ENCODE measurements around the gene VEGFA.

The VEGFA gene

DNA sequence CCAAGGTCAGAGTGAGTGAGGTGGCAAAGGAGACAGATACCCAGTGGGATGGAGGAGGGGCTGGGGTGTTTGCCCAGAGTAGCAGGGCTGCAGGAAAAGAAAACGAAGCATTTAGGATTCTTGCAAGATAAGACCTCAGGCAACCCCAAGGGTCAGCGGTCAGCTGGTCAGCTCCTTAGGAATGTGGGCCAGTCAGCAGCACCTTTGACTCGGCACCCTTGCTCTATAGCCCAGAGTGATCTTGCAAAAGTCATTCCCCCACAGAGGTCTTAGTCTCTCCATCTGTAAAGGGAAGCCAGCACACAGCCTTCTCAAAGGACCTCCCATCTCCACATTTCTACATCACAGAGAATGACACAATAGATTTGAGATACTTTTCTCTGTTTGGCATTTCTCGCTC lies 56.7 kb downstream of the VEGFA start:
- DNase-seq = no peak

DNA sequence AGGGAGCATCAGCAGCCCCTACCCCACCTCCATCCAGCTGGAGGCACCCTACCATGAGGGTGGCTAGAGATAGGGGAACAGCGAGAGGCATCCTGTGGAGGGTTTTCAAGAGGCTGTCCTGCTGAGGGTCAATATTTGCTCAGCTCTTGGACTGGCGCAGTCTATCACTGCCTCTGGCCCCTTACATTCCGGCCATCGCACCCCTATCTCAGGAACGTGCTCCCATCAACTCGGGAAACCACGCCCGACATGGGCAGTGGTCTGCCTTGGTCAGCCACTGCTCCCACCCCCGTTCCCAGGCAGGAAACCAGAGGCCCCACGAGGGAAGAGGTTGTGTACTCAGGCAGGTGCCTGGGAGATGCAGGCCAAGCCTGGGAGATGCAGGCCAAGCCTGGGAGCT lies 57.9 kb downstream of the VEGFA start:
- no peak for DNase-seq

DNA sequence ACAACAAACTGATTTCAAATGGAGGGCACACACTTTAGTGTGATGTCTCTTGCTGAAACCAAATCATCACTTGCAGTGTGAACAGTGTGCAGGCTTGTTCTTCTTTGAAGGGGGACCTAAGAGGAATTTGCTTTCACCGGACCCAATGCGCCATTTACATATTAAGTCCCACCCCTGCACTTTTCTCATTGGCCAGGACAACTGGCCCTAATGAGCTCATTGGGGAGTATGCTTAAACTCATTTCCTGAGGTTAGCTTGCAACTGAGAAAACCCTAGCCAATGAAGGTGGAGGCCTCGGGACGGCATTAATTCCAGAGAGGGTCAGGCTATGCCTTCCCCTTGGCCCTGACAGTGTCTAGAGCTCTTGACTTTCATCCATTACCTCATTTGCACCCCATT lies 58.7 kb downstream of the VEGFA start:
- no peak for DNase-seq

DNA sequence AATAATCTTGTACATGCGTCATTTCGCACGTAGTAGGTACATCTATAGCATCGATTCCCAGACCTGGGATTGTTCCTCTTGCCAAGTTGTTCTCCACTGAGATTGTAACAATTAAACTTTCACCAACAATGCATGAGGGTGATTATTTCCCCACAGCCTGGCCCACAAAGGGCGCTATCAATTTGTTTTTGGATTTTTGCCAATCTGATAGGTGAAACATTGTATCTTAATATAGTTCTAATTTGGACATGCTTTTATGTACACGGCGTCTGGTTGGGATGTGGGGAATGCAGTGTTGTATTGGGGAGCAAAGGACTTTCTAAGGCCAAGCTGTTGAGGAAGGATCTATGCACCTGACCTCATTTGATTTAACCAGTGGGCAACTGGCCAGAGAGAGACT lies 59.5 kb downstream of the VEGFA start:
- no peak for DNase-seq

DNA sequence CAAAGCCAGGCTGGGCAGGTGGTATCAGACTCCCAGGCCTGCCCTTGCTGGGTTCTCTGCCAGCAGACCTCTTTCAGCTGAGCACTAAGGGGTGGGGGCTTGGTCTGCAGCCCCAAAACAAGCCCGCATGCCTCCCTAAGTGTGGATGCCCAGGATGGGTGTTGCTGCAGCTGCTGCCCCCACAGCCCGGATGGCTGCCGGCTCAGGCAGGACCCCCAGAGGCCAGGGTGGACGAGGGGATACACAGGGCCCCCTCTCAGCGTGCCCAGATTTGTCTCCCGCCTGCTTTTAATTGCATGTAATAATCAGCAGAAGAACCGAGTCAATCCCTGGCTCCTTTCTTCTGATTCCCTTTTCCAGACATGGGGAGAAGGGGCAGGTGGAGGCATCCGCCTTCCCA lies 60.8 kb downstream of the VEGFA start:
- DNase-seq = no peak

DNA sequence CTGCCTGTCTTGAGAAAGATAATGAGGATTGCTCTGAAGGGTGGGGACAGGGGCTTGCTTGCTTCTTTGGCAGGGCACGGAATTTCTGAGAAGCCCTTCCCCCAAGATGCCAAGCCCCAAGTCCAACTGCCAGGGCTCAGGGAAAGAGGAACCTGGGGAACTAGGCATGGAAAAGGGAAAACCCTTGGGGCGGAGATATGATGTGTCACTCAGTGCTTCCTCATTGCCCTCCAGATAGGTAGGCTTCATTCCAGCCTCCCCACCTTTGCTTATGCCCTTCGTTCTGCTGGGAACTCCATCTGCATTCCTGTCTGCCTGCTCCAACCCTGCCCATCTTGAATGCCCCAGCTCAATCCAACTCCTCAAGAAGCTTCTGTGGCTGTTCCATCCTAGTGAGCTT lies 61.2 kb downstream of the VEGFA start:
- DNase-seq = no peak

GRCh38 chr6:43833223-43833995 lies 63.4 kb downstream of the VEGFA start:
- no peak for DNase-seq

GRCh38 chr6:43833996-43834390 lies 64.0 kb downstream of the VEGFA start:
- no peak for DNase-seq

DNA sequence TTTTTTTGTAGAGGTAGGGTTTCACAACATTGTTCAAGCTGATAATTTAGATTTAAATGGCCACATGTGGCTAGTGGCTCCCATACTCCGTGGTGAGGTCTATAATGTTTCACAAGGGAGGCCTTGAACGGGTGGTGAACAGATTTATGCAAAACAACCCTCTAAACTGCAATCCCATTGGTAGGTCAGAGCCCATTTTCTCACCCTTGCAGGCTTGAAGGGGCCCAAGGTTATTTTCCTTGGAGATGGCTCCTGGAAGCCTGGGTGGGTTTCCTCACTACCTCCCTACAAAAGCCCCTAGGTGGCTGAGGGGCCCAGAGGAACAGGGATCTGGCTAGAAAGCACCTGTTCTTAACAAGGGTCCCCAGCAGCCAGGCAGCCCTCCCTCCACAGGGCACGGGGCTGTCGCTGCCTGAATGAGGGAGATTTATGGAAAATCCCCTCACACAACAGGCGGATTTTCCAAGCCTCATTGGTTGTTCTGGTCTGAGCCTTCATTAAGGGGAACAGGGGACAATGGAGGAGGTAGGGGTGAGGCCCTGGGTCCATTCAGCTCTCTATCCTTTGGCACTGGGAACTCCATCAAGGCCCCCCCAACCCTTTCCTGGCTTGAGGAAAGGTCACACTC lies 64.6 kb downstream of the VEGFA start:
- DNase-seq = no peak

- DNase-seq = no peak
Measured at GRCh38 chr6:43835872-43836419, 65.9 kb downstream of the VEGFA start.
